Esophagus muscularis mucosa (tissue), 4 donors: Measurements from ENCODE around the gene DCLK2. TPM values are rescaled to one million over a fixed set of nuclear protein-coding genes. Genes with fewer than 3 reads are reported as not detected.

ENCODE experiments used
- DNase-seq: peaks from one replicate; pipeline ENCODE4 v3.0.0-alpha.2; 2017; ENCODE audit errors: extremely low spot score
- H3K27ac ChIP-seq, 4 donors: fragments of 200-600 bp; sonication (generic); replicated peaks in 1 of 4; 1 replicate in 3 of 4; 2 replicates in 1 of 4; pipeline ENCODE4 v1.5.1; 2016 to 2019; ENCODE audit warnings: mild to moderate bottlenecking in 1 of 4
- H3K27me3 ChIP-seq, 4 donors: fragments of 200-600 bp; sonication (generic); one replicate each; pipeline versions ENCODE4 v1.5.1 to v1.6.0; 2016 to 2019
- H3K36me3 ChIP-seq, 4 donors: fragments of 200-600 bp; sonication (generic); one replicate each; pipeline ENCODE4 v1.5.1; 2016 to 2019
- H3K4me1 ChIP-seq, 4 donors: fragments of 200-600 bp; sonication (generic); one replicate each; pipeline ENCODE4 v1.5.1; 2016 to 2019
- H3K4me3 ChIP-seq, 4 donors: fragments of 200-600 bp; sonication (generic); 1 replicate in 2 of 4; 2 replicates in 2 of 4; pipeline ENCODE4 v1.5.1; 2016 to 2019; ENCODE audit warnings: mild to moderate bottlenecking in 4 of 4, moderate library complexity in 1 of 4
- H3K9me3 ChIP-seq, 4 donors: fragments of 200-600 bp; sonication (generic); 1 replicate in 3 of 4; 2 replicates in 1 of 4; pipeline ENCODE4 v1.5.1; 2016 to 2019
- EP300 ChIP-seq: sonication (generic); formaldehyde crosslinking; IDR thresholded peaks from one replicate; pipeline ENCODE4 v1.6.1; 2017; ENCODE audit warnings: antibody characterized with exemption
- POLR2A ChIP-seq: fragments of 450-650 bp; IDR thresholded peaks from one replicate; pipeline ENCODE4 v1.6.1; 2017; ENCODE audit warnings: antibody characterized with exemption, moderate library complexity, mild to moderate bottlenecking, low read depth
- POLR2AphosphoS5 ChIP-seq, 2 donors: sonication (generic); formaldehyde crosslinking; IDR thresholded peaks; one replicate each; pipeline ENCODE4 v1.6.1; 2017; ENCODE audit warnings: antibody characterized with exemption in 2 of 2
- WGBS: methylation state at CpG from one replicate; pipeline ENCODE4 v1.1.5; 2018; 5-methylcytosine and 5-hydroxymethylcytosine counted together
- intact Hi-C: fragments of 100-400 bp; cut with DNase I; formaldehyde crosslinking; loops from one replicate; pipeline ENCODE4 v1.15.1; 2023
- total RNA-seq, 4 donors: library from RNA; depleted of rRNA; stranded (reverse); fragments of >200 nt; gene quantifications; one replicate each; pipeline versions ENCODE4 v1.1.0 to v1.2.1, GENCODE V29; 2016
- TF ChIP-seq, protein P1 (sequence below), 3 experiments: fragments of 200-600 bp in 2 of 3; fragments of 450-650 bp in 1 of 3; sonication (generic) in 2 of 3; IDR thresholded peaks; one replicate each; pipeline ENCODE4 v1.5.1; 2017 to 2019; ENCODE audit warnings: antibody characterized with exemption in 3 of 3, mild to moderate bottlenecking in 2 of 3, moderate library complexity in 1 of 3

Gene DCLK2
- total RNA-seq, 4 donors from 2014 or later, result 15.4 to 29.3 (median 19.3) TPM

DNA sequence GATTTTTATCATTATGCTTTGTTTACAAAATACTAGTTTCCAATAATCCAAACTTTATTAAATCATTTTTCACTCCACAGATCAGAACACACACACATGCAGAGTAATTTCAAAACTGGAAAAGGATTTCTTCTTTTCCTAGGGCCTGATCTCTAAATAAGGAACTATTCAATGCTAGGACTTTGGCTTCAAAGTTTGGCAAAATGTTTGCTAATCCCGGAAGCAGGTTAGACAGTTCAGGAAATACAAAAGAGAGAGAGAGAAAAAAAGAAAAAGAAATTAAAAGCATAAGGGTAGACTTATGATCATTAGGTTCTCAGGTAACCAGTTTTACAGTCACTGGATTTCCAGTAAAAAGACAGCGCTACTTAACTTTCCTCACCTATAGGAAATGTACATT is 211.0 kb downstream of the DCLK2 start:
- intact Hi-C loops, result no loop called here
- no peaks in the 10 kb centered on the region for H3K4me1 ChIP-seq
- TF ChIP-seq EP300 (no peak), POLR2A (no peak), POLR2AphosphoS5 (IDR thresholded peaks at IDR 0.05) (no peak)
- TF ChIP-seq, protein P1, sequence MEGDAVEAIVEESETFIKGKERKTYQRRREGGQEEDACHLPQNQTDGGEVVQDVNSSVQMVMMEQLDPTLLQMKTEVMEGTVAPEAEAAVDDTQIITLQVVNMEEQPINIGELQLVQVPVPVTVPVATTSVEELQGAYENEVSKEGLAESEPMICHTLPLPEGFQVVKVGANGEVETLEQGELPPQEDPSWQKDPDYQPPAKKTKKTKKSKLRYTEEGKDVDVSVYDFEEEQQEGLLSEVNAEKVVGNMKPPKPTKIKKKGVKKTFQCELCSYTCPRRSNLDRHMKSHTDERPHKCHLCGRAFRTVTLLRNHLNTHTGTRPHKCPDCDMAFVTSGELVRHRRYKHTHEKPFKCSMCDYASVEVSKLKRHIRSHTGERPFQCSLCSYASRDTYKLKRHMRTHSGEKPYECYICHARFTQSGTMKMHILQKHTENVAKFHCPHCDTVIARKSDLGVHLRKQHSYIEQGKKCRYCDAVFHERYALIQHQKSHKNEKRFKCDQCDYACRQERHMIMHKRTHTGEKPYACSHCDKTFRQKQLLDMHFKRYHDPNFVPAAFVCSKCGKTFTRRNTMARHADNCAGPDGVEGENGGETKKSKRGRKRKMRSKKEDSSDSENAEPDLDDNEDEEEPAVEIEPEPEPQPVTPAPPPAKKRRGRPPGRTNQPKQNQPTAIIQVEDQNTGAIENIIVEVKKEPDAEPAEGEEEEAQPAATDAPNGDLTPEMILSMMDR (IDR thresholded peaks at IDR 0.05), result no peak
- H3K9me3 ChIP-seq, result no peaks in the 10 kb centered on the region
- no peaks in the 10 kb centered on the region for H3K27me3 ChIP-seq
- peaks cover 0 to 9% (median 2%) of the 10 kb centered on the region in 4 donors for H3K36me3 ChIP-seq
- no peak for DNase-seq
- no peak overlapping the region for H3K27ac ChIP-seq
- H3K4me3 ChIP-seq, result no peak overlapping the region
- WGBS, result 77% methylated on average over 2 of the region's 2 CpGs

DNA sequence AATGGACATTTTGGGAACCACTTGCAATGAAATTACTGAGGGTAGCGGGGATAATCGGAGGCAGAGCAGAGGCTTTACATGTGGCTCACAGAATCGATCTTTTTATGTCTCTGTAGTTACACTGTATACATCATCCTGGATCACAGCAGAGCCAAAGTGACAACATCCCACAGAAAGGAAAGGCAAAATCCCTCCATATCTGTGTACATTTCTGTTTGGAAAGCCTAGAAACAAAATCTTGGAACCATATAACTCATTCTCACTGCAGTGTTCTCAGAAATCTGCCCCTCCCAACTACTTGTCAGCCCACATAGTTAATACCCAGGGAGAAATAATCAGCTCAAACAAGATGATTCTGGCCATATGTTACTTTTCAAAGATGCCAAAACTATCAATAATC is 211.6 kb downstream of the DCLK2 start:
- DNase-seq, result no peak
- Histone ChIP-seq H3K4me3 (no peak overlapping the region), H3K27me3 (no peaks in the 10 kb centered on the region), H3K4me1 (no peaks in the 10 kb centered on the region), H3K9me3 (no peaks in the 10 kb centered on the region), H3K36me3 (peaks cover 0 to 9% (median 2%) of the 10 kb centered on the region in 4 donors), H3K27ac (no peak overlapping the region)
- WGBS, result 70% methylated on average over 3 of the region's 3 CpGs
- no peak for TF ChIP-seq POLR2A
- TF ChIP-seq POLR2AphosphoS5 (IDR thresholded peaks at IDR 0.05), result no peak
- TF ChIP-seq EP300, result no peak
- TF ChIP-seq, protein P1 (IDR thresholded peaks at IDR 0.05), result no peak
- intact Hi-C loops, result loop anchor here (10.0 kb wide), 1 partner anchor 575 kb away; no protein-coding TSS in a partner anchor

DNA sequence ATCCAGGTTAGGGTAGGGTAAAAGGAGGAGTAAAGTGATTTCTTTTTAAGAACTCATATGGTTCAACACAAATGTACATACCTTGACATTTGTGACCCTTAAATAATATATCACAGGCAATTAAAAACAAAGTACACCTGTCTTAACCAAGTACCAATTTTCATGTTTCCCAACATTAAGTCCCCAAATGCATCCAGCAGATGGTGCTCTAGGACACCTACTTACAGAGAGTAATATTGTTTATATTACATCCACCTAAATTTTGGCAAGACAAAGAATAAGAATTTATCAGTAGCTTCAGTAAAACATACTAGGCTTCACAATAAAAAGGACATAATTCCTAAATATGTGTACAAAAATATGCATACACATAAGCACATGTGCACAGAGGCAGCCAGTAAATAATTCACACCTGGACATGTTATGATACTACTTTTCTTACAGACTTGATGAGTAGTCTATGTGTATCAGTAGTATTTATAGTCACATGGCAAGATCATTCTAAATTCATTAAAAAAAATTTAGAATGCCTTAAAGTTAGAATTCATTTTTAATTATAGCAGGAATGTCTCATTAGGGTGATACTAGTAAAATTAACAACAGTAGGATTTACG is 219.7 kb downstream of the DCLK2 start:
- intact Hi-C loops, result loop anchor here (10.0 kb wide), 1 partner anchor 567 kb away; no protein-coding TSS in a partner anchor
- Histone ChIP-seq H3K36me3 (no peaks in the 10 kb centered on the region), H3K4me3 (no peak overlapping the region), H3K4me1 (no peaks in the 10 kb centered on the region), H3K27ac (no peak overlapping the region), H3K9me3 (no peaks in the 10 kb centered on the region), H3K27me3 (no peaks in the 10 kb centered on the region)
- no peak for DNase-seq
- WGBS, result 96% methylated on average over 1 of the region's 1 CpG
- no peak for TF ChIP-seq POLR2A
- TF ChIP-seq, protein P1 (IDR thresholded peaks at IDR 0.05), result peak; percentile 62 to 65 (median 63)

DNA sequence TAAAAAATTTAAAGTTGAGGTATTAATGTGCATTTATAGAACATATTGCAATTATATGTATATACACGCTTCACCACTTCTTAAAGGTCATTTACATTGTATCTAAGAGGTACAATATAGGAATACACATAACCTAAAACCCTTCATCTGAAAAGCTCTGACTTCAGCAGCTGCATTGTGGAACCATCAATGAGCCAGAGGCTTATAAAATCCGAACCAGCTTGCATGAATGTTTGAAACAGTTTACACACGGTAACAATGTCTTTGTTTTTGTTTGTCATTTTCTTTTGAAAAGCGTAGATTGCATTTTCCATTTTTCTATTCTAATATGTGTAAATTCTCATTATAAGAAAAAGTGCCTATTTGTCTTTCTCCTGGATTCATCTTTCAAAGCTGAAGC is 221.6 kb downstream of the DCLK2 start:
- intact Hi-C loops, result loop anchor here (10.0 kb wide), 1 partner anchor 565 kb away; no protein-coding TSS in a partner anchor
- DNase-seq, result no peak
- H3K36me3 ChIP-seq, result no peaks in the 10 kb centered on the region
- no peak overlapping the region for H3K27ac ChIP-seq
- 99% methylated on average over 4 of the region's 4 CpGs for WGBS
- no peaks in the 10 kb centered on the region for H3K27me3 ChIP-seq
- H3K9me3 ChIP-seq, result no peaks in the 10 kb centered on the region
- no peak overlapping the region for H3K4me3 ChIP-seq
- no peaks in the 10 kb centered on the region for H3K4me1 ChIP-seq
- TF ChIP-seq POLR2AphosphoS5 (IDR thresholded peaks at IDR 0.05), result no peak
- TF ChIP-seq EP300, result no peak
- no peak for TF ChIP-seq POLR2A
- TF ChIP-seq, protein P1 (IDR thresholded peaks at IDR 0.05), result no peak

DNA sequence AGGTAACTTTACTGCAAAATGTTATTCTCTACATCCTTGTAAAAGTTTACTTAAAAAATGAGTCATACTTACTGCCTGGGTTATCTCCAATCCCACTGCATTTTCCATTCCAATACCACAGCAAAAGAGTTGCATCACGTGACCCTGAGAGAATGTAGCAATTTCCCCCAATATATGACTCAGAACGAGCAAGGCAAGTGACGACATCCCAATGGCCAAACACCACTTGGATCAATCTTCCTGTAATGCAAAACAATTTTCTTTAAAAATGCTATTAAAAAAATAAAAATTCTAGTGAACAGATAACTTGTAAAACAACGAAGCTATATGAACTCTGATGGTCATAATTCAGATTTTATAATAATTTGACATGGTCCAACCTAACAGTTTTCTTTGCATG is 224.3 kb downstream of the DCLK2 start:
- intact Hi-C loops, result no loop called here
- H3K4me3 ChIP-seq, result no peak overlapping the region
- DNase-seq, result no peak

More for the DNA sequence above, 224.3 kb downstream of the DCLK2 start:
- Histone ChIP-seq H3K27ac (no peak overlapping the region), H3K27me3 (no peaks in the 10 kb centered on the region), H3K36me3 (no peaks in the 10 kb centered on the region), H3K4me1 (peaks cover 0 to 7% (median 0%) of the 10 kb centered on the region in 4 donors), H3K9me3 (no peaks in the 10 kb centered on the region)
- TF ChIP-seq, protein P1 (IDR thresholded peaks at IDR 0.05), result no peak
- no peak for TF ChIP-seq EP300
- no peak for TF ChIP-seq POLR2AphosphoS5 (IDR thresholded peaks at IDR 0.05)
- TF ChIP-seq POLR2A, result no peak
- WGBS, result 56% methylated on average over 4 of the region's 4 CpGs
